ENCODE measurements around the gene SOX1.

Gene SOX1

GRCh38 chr13:112053167-112053743 is 13.7 kb upstream of the SOX1 start:
- Histone ChIP-seq H3K9ac (ENCODE audit: low read depth in 1 of 2, low read length in 2 of 2) (no peak overlapping the region), H3K4me1 (ENCODE audit: control insufficient read depth in 2 of 2, insufficient read depth in 2 of 2, low read length in 2 of 2) (no peaks in the 10 kb centered on the region), H3K27me3 (ENCODE audit: control insufficient read depth in 2 of 2, insufficient read depth in 2 of 2, low read length in 2 of 2) (peaks cover 24 to 58% of the 10 kb centered on the region in 2 donors), H3K36me3 (ENCODE audit: control insufficient read depth in 2 of 2, insufficient read depth in 2 of 2, low read length in 2 of 2) (no peaks in the 10 kb centered on the region), H3K27ac (ENCODE audit: low read depth in 2 of 2, low read length in 2 of 2) (no peak overlapping the region), H3K9me3 (ENCODE audit: control insufficient read depth in 2 of 2, low read length in 2 of 2) (no peaks in the 10 kb centered on the region), H3K4me3 (ENCODE audit: low read length in 2 of 2) (no peak overlapping the region)

GRCh38 chr13:112053744-112054615 is 13.0 kb upstream of the SOX1 start:
- H3K27ac ChIP-seq (ENCODE audit: low read depth in 2 of 2, low read length in 2 of 2) = no peak overlapping the region
- no peak overlapping the region for H3K9ac ChIP-seq (ENCODE audit: low read depth in 1 of 2, low read length in 2 of 2)
- no peaks in the 10 kb centered on the region for H3K9me3 ChIP-seq (ENCODE audit: control insufficient read depth in 2 of 2, low read length in 2 of 2)
- no peaks in the 10 kb centered on the region for H3K4me1 ChIP-seq (ENCODE audit: control insufficient read depth in 2 of 2, insufficient read depth in 2 of 2, low read length in 2 of 2)
- H3K27me3 ChIP-seq (ENCODE audit: control insufficient read depth in 2 of 2, insufficient read depth in 2 of 2, low read length in 2 of 2) = peaks cover 27 to 65% of the 10 kb centered on the region in 2 donors
- H3K36me3 ChIP-seq (ENCODE audit: control insufficient read depth in 2 of 2, insufficient read depth in 2 of 2, low read length in 2 of 2) = no peaks in the 10 kb centered on the region
- H3K4me3 ChIP-seq (ENCODE audit: low read length in 2 of 2) = no peak overlapping the region

- Histone ChIP-seq H3K27me3 (ENCODE audit: control insufficient read depth in 2 of 2, insufficient read depth in 2 of 2, low read length in 2 of 2) (peaks cover 33 to 70% of the 10 kb centered on the region in 2 donors), H3K4me3 (ENCODE audit: low read length in 2 of 2) (no peak overlapping the region), H3K27ac (ENCODE audit: low read depth in 2 of 2, low read length in 2 of 2) (no peak overlapping the region), H3K9me3 (ENCODE audit: control insufficient read depth in 2 of 2, low read length in 2 of 2) (no peaks in the 10 kb centered on the region), H3K4me1 (ENCODE audit: control insufficient read depth in 2 of 2, insufficient read depth in 2 of 2, low read length in 2 of 2) (no peaks in the 10 kb centered on the region), H3K9ac (ENCODE audit: low read depth in 1 of 2, low read length in 2 of 2) (no peak overlapping the region), H3K36me3 (ENCODE audit: control insufficient read depth in 2 of 2, insufficient read depth in 2 of 2, low read length in 2 of 2) (no peaks in the 10 kb centered on the region)
Measured at GRCh38 chr13:112054616-112055015, 12.3 kb upstream of the SOX1 start.

- Histone ChIP-seq H3K4me1 (ENCODE audit: control insufficient read depth in 2 of 2, insufficient read depth in 2 of 2, low read length in 2 of 2) (no peaks in the 10 kb centered on the region), H3K27ac (ENCODE audit: low read depth in 2 of 2, low read length in 2 of 2) (no peak overlapping the region)
Measured at GRCh38 chr13:112055036-112055914, 11.7 kb upstream of the SOX1 start.

GRCh38 chr13:112055915-112056269 is 11.1 kb upstream of the SOX1 start:
- H3K27me3 ChIP-seq (ENCODE audit: control insufficient read depth in 2 of 2, insufficient read depth in 2 of 2, low read length in 2 of 2) = peaks cover 40 to 71% of the 10 kb centered on the region in 2 donors
- no peak overlapping the region for H3K27ac ChIP-seq (ENCODE audit: low read depth in 2 of 2, low read length in 2 of 2)
- no peaks in the 10 kb centered on the region for H3K4me1 ChIP-seq (ENCODE audit: control insufficient read depth in 2 of 2, insufficient read depth in 2 of 2, low read length in 2 of 2)
- H3K9me3 ChIP-seq (ENCODE audit: control insufficient read depth in 2 of 2, low read length in 2 of 2) = no peaks in the 10 kb centered on the region
- H3K4me3 ChIP-seq (ENCODE audit: low read length in 2 of 2) = no peak overlapping the region
- no peaks in the 10 kb centered on the region for H3K36me3 ChIP-seq (ENCODE audit: control insufficient read depth in 2 of 2, insufficient read depth in 2 of 2, low read length in 2 of 2)
- no peak overlapping the region for H3K9ac ChIP-seq (ENCODE audit: low read depth in 1 of 2, low read length in 2 of 2)

More at GRCh38 chr13:112055036-112055914, 11.7 kb upstream of the SOX1 start:
- Histone ChIP-seq H3K9me3 (ENCODE audit: control insufficient read depth in 2 of 2, low read length in 2 of 2) (no peaks in the 10 kb centered on the region), H3K9ac (ENCODE audit: low read depth in 1 of 2, low read length in 2 of 2) (no peak overlapping the region), H3K27me3 (ENCODE audit: control insufficient read depth in 2 of 2, insufficient read depth in 2 of 2, low read length in 2 of 2) (peaks cover 36 to 70% of the 10 kb centered on the region in 2 donors), H3K4me3 (ENCODE audit: low read length in 2 of 2) (no peak overlapping the region), H3K36me3 (ENCODE audit: control insufficient read depth in 2 of 2, insufficient read depth in 2 of 2, low read length in 2 of 2) (no peaks in the 10 kb centered on the region)

DNA sequence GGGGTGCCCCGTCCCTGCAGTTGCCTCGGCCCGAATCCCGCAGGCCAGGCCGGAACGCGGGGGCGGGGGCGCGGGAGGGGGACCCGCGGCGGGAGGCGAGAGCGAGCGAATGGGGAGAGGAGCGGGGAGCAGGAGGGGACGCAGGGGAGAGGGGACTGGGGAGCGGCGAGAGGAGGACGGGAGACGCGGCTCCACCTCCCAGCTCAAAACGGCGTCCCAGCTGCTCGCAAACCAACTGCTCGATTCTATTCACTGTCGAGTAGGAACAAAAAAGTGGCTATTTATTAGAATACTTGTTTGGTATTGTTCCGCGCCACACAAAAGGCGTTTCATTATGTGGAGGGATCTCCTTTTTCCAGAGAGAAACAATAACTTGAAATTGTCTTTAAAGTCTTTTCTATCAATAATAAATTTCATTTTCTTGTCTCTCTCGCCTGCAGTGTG is 10.6 kb upstream of the SOX1 start:
- H3K27ac ChIP-seq (ENCODE audit: low read depth in 2 of 2, low read length in 2 of 2) = no peak overlapping the region
- H3K4me3 ChIP-seq (ENCODE audit: low read length in 2 of 2) = no peak overlapping the region
- H3K4me1 ChIP-seq (ENCODE audit: control insufficient read depth in 2 of 2, insufficient read depth in 2 of 2, low read length in 2 of 2) = no peaks in the 10 kb centered on the region
- H3K9ac ChIP-seq (ENCODE audit: low read depth in 1 of 2, low read length in 2 of 2) = no peak overlapping the region
- H3K9me3 ChIP-seq (ENCODE audit: control insufficient read depth in 2 of 2, low read length in 2 of 2) = no peaks in the 10 kb centered on the region
- H3K36me3 ChIP-seq (ENCODE audit: control insufficient read depth in 2 of 2, insufficient read depth in 2 of 2, low read length in 2 of 2) = no peaks in the 10 kb centered on the region
- H3K27me3 ChIP-seq (ENCODE audit: control insufficient read depth in 2 of 2, insufficient read depth in 2 of 2, low read length in 2 of 2) = peaks cover 43 to 73% of the 10 kb centered on the region in 2 donors

GRCh38 chr13:112056739-112057438 is 10.1 kb upstream of the SOX1 start:
- H3K36me3 ChIP-seq (ENCODE audit: control insufficient read depth in 2 of 2, insufficient read depth in 2 of 2, low read length in 2 of 2) = no peaks in the 10 kb centered on the region
- H3K4me3 ChIP-seq (ENCODE audit: low read length in 2 of 2) = no peak overlapping the region
- peaks cover 49 to 76% of the 10 kb centered on the region in 2 donors for H3K27me3 ChIP-seq (ENCODE audit: control insufficient read depth in 2 of 2, insufficient read depth in 2 of 2, low read length in 2 of 2)
- no peaks in the 10 kb centered on the region for H3K9me3 ChIP-seq (ENCODE audit: control insufficient read depth in 2 of 2, low read length in 2 of 2)
- H3K27ac ChIP-seq (ENCODE audit: low read depth in 2 of 2, low read length in 2 of 2) = no peak overlapping the region
- no peaks in the 10 kb centered on the region for H3K4me1 ChIP-seq (ENCODE audit: control insufficient read depth in 2 of 2, insufficient read depth in 2 of 2, low read length in 2 of 2)
- H3K9ac ChIP-seq (ENCODE audit: low read depth in 1 of 2, low read length in 2 of 2) = no peak overlapping the region

- Histone ChIP-seq H3K27ac (ENCODE audit: low read depth in 2 of 2, low read length in 2 of 2) (no peak overlapping the region), H3K27me3 (ENCODE audit: control insufficient read depth in 2 of 2, insufficient read depth in 2 of 2, low read length in 2 of 2) (peaks cover 49 to 76% of the 10 kb centered on the region in 2 donors), H3K4me3 (ENCODE audit: low read length in 2 of 2) (no peak overlapping the region), H3K9me3 (ENCODE audit: control insufficient read depth in 2 of 2, low read length in 2 of 2) (no peaks in the 10 kb centered on the region), H3K9ac (ENCODE audit: low read depth in 1 of 2, low read length in 2 of 2) (no peak overlapping the region), H3K4me1 (ENCODE audit: control insufficient read depth in 2 of 2, insufficient read depth in 2 of 2, low read length in 2 of 2) (no peaks in the 10 kb centered on the region), H3K36me3 (ENCODE audit: control insufficient read depth in 2 of 2, insufficient read depth in 2 of 2, low read length in 2 of 2) (no peaks in the 10 kb centered on the region)
Measured at GRCh38 chr13:112057439-112057735, 9.6 kb upstream of the SOX1 start.

DNA sequence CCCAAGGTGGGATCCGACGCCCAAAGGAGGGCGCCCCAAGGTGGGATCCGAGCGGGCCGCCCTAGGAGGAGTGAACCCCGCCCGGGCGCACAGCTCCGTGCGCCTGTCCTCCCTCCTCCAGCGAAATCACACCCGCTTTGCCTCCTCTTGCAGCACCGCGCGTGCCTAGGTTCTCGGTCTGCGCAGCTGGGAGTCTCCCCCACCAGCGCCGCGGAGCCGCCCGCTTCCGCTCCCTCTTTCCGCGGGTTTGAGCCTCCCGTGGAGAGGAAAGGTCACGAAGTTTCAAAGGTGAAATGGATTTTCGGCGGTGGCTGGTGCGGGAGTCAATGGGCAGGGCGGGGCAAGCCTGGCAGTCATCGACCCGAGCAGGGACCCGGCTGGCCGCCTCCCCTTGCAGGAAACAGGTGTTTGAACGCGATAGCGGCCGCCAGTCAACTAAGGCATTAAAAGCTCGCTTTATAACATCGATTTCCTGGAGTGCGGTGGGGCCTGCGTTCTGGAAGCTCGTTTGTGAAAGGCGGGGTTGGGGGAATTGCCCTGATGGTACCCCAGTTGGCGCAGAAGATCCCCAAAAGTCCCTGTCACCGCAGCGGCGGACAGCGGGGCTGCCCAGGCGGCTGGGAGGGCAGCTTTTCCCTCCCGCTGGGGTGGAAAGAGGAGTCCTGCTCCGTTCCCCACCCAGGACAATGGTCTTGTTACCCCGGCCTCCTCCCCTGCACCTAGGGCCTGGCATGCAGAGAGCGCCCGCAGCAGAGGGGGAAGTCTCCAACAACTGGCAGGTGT is 9.0 kb upstream of the SOX1 start:
- Histone ChIP-seq H3K27me3 (ENCODE audit: control insufficient read depth in 2 of 2, insufficient read depth in 2 of 2, low read length in 2 of 2) (peaks cover 51 to 78% of the 10 kb centered on the region in 2 donors), H3K9ac (ENCODE audit: low read depth in 1 of 2, low read length in 2 of 2) (no peak overlapping the region), H3K4me3 (ENCODE audit: low read length in 2 of 2) (no peak overlapping the region), H3K36me3 (ENCODE audit: control insufficient read depth in 2 of 2, insufficient read depth in 2 of 2, low read length in 2 of 2) (no peaks in the 10 kb centered on the region), H3K9me3 (ENCODE audit: control insufficient read depth in 2 of 2, low read length in 2 of 2) (no peaks in the 10 kb centered on the region), H3K27ac (ENCODE audit: low read depth in 2 of 2, low read length in 2 of 2) (no peak overlapping the region), H3K4me1 (ENCODE audit: control insufficient read depth in 2 of 2, insufficient read depth in 2 of 2, low read length in 2 of 2) (no peaks in the 10 kb centered on the region)

All from mucosa of rectum (tissue), 2 donors.